BLaER1 treated with 17β-estradiol and CSF1 and Interleukin-3, amounts not matched to agents 10 nM and 100 nM (cell line): ENCODE results near the gene TNFRSF6B.

Experiments used
- H3K27ac ChIP-seq, 11 experiments: shearing (Covaris generic); formaldehyde crosslinking; 2 replicates each; pipeline ENCODE4 v1.8.1; 2022
- H3K27me3 ChIP-seq, 11 experiments: shearing (Covaris generic); formaldehyde crosslinking; 2 replicates each; pipeline ENCODE4 v1.8.1; 2022
- H3K36me3 ChIP-seq, 11 experiments: shearing (Covaris generic); formaldehyde crosslinking; 2 replicates each; pipeline ENCODE4 v1.8.1; 2022
- H3K4me1 ChIP-seq, 10 experiments: shearing (Covaris generic); formaldehyde crosslinking; 2 replicates each; pipeline ENCODE4 v1.8.1; 2022
- H3K4me2 ChIP-seq, 11 experiments: shearing (Covaris generic); formaldehyde crosslinking; 2 replicates each; pipeline ENCODE4 v1.8.1; 2022
- H3K4me3 ChIP-seq, 10 experiments: shearing (Covaris generic); formaldehyde crosslinking; 2 replicates each; pipeline ENCODE4 v1.8.1; 2022
- H3K9ac ChIP-seq, 11 experiments: shearing (Covaris generic); formaldehyde crosslinking; 2 replicates each; pipeline ENCODE4 v1.8.1; 2022
- H3K9me3 ChIP-seq, 11 experiments: shearing (Covaris generic); formaldehyde crosslinking; replicated peaks in 1 of 11; 2 replicates each; pipeline ENCODE4 v1.8.1; 2022
- H4K20me1 ChIP-seq, 11 experiments: shearing (Covaris generic); formaldehyde crosslinking; 2 replicates each; pipeline ENCODE4 v1.8.1; 2022
- Cebpa-rat ChIP-seq, 11 experiments: shearing (Covaris generic); IDR thresholded peaks; 2 replicates each; pipeline ENCODE4 v1.8.1; 2022

Gene TNFRSF6B

DNA sequence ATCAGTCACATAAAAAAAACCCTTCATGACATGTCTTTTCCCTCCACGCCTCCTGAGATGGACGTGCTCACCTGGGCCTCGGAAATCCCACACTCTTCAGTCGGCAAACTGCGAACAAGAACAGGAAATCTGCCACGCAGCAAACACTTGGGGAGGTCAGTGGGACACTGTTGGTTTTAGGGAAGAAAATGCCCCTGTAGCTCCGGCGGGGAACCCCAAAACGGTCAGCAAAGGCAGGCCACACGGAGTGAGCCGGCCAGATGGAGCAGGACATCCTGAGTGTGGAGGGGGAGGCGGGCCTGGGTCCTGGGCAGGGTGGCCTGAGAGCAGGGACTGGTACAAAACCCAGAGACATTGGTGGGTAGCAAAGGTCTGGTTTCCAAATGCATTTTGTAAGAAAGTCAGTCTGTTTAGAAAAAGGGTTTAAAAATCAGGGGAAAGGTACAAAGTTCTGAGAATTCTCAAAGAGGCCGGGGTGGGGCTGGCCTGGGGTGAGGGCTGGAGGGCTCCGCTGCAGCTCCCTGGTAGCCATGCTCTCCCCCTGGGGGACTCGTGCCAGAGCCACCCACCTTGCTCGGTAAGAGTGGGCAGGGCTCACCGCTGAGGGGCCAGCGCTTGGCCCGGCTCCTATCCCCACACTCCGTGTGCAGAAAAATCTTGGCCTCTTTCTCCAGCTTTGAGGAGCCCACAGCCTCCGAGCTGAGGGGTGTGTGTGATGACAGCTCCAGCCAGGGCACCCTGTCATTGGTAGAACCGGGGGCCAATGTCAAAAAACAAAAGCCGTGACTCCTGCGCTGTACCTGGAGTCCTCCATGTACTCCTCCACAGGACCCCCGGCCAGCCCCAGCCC, 48.3 kb downstream of the TNFRSF6B start:
- H3K27ac ChIP-seq: no peak overlapping the region
- no peak overlapping the region for H3K4me2 ChIP-seq
- H3K36me3 ChIP-seq: peaks cover 6 to 26% (median 19%) of the 10 kb centered on the region in 11 experiments; a peak in 18 of 22 replicates
- H3K27me3 ChIP-seq: no peaks in the 10 kb centered on the region
- no peak overlapping the region for H3K9ac ChIP-seq
- no peak overlapping the region for H3K4me3 ChIP-seq
- H3K9me3 ChIP-seq: no peaks in the 10 kb centered on the region
- peaks cover 0 to 31% (median 9%) of the 10 kb centered on the region in 11 experiments; a peak in 12 of 22 replicates for H4K20me1 ChIP-seq
- peaks cover 11 to 59% (median 46%) of the 10 kb centered on the region in 10 experiments for H3K4me1 ChIP-seq
- TF ChIP-seq Cebpa-rat (IDR thresholded peaks at IDR 0.05): no peak

DNA sequence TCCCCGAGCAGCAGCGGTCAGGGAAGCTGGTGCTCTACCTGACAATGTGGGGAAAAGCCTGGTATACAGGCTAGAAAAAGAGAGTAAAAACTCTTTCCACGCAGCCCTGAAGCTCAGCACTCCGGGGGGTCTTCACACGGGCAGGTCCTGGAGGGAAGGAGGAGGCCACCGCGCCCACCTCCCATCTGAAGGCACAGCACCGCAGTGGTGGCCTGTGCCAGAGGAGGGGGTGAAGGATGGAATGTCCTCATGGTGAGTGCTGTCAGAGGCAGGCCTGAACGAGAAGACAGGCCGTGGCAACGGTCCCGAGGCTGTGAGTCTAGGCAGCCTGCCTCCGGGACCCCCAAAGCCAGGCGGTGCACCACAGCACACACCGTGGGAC, 49.0 kb downstream of the TNFRSF6B start:
- H4K20me1 ChIP-seq: peaks cover 0 to 29% (median 11%) of the 10 kb centered on the region in 11 experiments; a peak in 12 of 22 replicates
- no peak overlapping the region for H3K4me3 ChIP-seq
- no peaks in the 10 kb centered on the region for H3K27me3 ChIP-seq
- peaks cover 9 to 62% (median 51%) of the 10 kb centered on the region in 10 experiments for H3K4me1 ChIP-seq
- no peak overlapping the region for H3K4me2 ChIP-seq
- H3K9me3 ChIP-seq: no peaks in the 10 kb centered on the region
- TF ChIP-seq Cebpa-rat (IDR thresholded peaks at IDR 0.05): no peak
- H3K27ac ChIP-seq: no peak overlapping the region
- H3K9ac ChIP-seq: no peak overlapping the region
- peaks cover 6 to 26% (median 19%) of the 10 kb centered on the region in 11 experiments; a peak in 18 of 22 replicates for H3K36me3 ChIP-seq

DNA sequence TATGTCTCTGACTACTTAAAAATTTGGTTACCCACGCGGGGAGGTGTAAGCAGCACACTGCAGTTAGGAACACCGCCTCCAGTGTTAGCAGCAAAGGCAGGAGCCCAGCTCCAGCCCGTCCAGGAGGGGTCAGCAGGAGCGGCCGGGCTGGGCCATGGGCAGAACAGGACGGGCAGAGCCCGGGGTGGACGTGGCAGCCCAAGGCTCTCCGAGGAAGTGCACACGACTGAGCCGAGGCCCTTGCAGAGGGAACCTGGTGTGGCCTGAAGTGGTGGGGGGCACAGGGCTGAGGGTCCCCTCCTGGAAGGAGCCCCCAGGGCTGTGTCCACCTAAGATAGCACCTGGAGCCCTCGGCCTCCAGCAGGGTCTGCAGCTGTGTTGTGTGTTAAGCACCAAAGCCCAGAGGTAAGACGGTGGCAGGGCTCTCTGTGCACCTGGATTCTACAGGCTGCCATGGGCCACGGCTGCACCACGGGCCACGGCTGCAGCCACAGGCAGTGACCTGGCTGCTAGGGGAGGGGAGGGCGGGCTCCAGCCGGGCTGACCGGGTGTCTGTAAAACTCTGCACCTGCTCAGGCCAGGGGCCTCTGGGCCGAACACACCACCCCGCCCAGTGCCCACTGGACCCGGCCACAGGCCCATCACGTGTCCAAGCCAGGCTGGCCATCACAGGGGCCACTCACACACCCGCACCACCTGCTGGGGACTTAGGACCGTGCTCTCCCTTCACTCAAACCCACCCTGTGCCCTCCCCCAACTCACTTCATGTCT, 49.7 kb downstream of the TNFRSF6B start:
- Histone ChIP-seq H3K27ac (no peak overlapping the region), H3K27me3 (no peaks in the 10 kb centered on the region), H3K36me3 (peaks cover 6 to 26% (median 19%) of the 10 kb centered on the region in 11 experiments; a peak in 18 of 22 replicates), H3K4me2 (peak overlapping the region in 5 of 11 experiments; percentile 38 to 60 (median 54); a peak in 5 of 22 replicates), H3K9me3 (no peaks in the 10 kb centered on the region), H3K9ac (no peak overlapping the region), H3K4me1 (peaks cover 7 to 62% (median 51%) of the 10 kb centered on the region in 10 experiments), H4K20me1 (peaks cover 0 to 22% (median 5%) of the 10 kb centered on the region in 11 experiments; a peak in 11 of 22 replicates), H3K4me3 (no peak overlapping the region)
- TF ChIP-seq Cebpa-rat (IDR thresholded peaks at IDR 0.05): no peak

DNA sequence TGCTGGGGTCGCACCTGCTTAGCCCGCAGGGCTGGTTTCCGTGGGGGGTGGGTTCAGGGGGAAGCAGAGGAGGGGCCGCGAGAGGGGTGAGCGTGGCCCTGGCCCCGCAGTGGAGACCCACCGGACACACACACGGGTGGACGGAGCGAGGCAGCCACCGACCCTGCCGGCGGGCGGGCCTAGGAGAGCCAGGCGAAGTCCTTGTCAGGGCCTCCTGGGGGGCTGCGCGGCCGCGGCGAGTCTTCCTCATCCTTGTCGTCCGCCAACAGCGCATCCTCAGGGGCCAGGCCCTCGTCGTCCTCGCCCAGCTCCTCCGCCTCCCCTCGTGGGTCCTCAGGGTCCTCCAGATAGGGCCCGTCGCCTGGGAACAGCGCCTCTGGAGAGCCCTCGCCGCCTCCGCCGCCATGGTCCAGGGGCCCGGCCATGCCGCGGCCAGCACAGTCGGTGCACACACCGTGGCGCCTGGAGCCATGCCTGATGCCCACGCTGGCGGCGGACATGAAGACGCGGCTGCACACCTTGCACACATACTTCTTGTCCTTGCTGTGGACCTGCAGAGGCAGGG, 50.4 kb downstream of the TNFRSF6B start:
- Histone ChIP-seq H3K9ac (0 out of 22 replicates have a peak overlapping the region, but pooled peaks of 2 of the 11 experiments have one; percentile 17 to 35), H3K4me3 (no peak overlapping the region), H3K4me1 (peaks cover 8 to 58% (median 47%) of the 10 kb centered on the region in 10 experiments), H3K27ac (no peak overlapping the region), H3K27me3 (no peaks in the 10 kb centered on the region), H3K9me3 (no peaks in the 10 kb centered on the region), H3K4me2 (peak overlapping the region in 8 of 11 experiments; percentile 26 to 60 (median 42); a peak in 12 of 22 replicates), H4K20me1 (peaks cover 0 to 18% (median 0%) of the 10 kb centered on the region in 11 experiments; a peak in 8 of 22 replicates), H3K36me3 (peaks cover 6 to 21% (median 16%) of the 10 kb centered on the region in 11 experiments; a peak in 18 of 22 replicates)
- no peak for TF ChIP-seq Cebpa-rat (IDR thresholded peaks at IDR 0.05)

DNA sequence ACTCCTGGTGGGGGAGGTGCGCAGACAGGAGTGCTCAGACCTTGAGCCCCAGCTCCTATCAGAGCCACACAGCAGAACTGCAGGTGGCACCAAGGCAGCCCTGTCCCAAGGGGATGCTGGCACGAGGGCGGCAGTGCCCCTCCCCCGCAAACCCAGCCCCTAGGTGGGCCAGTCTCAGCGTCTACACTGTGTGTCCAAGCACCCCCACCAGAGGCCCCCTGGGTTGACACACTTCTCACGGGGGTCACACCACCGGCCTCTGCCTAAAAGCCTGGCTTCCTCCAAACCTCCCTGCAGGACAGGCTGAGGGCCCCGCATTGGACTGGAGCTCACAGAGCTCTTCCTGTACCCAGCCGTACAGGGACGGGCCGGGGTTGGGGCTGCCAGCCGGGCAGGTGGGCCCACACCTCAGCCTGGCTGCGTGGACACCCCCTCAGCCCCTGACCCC, 51.2 kb downstream of the TNFRSF6B start:
- H3K27ac ChIP-seq: peak overlapping the region in 1 of 11 experiments; percentile 6; a peak in 1 of 22 replicates
- no peaks in the 10 kb centered on the region for H3K27me3 ChIP-seq
- H3K9me3 ChIP-seq: no peaks in the 10 kb centered on the region
- H3K4me1 ChIP-seq: peaks cover 8 to 59% (median 48%) of the 10 kb centered on the region in 10 experiments
- H3K4me2 ChIP-seq: peak overlapping the region in 8 of 11 experiments; percentile 26 to 77 (median 61); a peak in 15 of 22 replicates
- H4K20me1 ChIP-seq: peaks cover 0 to 18% (median 0%) of the 10 kb centered on the region in 11 experiments; a peak in 6 of 22 replicates
- no peak overlapping the region for H3K4me3 ChIP-seq
- H3K36me3 ChIP-seq: peaks cover 6 to 17% (median 10%) of the 10 kb centered on the region in 11 experiments; a peak in 18 of 22 replicates
- TF ChIP-seq Cebpa-rat (IDR thresholded peaks at IDR 0.05): no peak
- peak overlapping the region in 4 of 11 experiments; percentile 18 to 35 (median 31); a peak in 3 of 22 replicates for H3K9ac ChIP-seq
